GM12864 (cell line): ENCODE measurements around the gene CGB7.
"Not testable (repeated sequence)": the region's sequence is repeated elsewhere in the genome, so short reads cannot be mapped to it uniquely, and the experiment has no call there.

Source experiments
- DNase-seq: peaks from one replicate; pipeline ENCODE4 v3.0.0-alpha.2; 2011; ENCODE audit warnings: low read depth
- H3K4me3 ChIP-seq: 2 replicates; pipeline ENCODE4 v1.5.1; 2011; ENCODE audit warnings: mild to moderate bottlenecking, low read depth, low read length, control low read depth
- CTCF ChIP-seq: IDR thresholded peaks from 2 replicates; pipeline ENCODE4 v1.5.1; 2011; ENCODE audit warnings: low read depth, mild to moderate bottlenecking, moderate library complexity, low read length, control low read depth, inconsistent platforms; ENCODE audit errors: missing control alignments

Gene CGB7

GRCh38 chr19:49019242-49019932 lies 38.2 kb downstream of the CGB7 start:
- peak overlapping the region; percentile 46 for H3K4me3 ChIP-seq
- DNase-seq: no peak
- TF ChIP-seq CTCF: no peak

- DNase-seq: not testable (repeated sequence)
- H3K4me3 ChIP-seq: peak overlapping the region; percentile 44
These were observed 38.9 kb downstream of the CGB7 start for GRCh38 chr19:49018388-49019241.

DNA sequence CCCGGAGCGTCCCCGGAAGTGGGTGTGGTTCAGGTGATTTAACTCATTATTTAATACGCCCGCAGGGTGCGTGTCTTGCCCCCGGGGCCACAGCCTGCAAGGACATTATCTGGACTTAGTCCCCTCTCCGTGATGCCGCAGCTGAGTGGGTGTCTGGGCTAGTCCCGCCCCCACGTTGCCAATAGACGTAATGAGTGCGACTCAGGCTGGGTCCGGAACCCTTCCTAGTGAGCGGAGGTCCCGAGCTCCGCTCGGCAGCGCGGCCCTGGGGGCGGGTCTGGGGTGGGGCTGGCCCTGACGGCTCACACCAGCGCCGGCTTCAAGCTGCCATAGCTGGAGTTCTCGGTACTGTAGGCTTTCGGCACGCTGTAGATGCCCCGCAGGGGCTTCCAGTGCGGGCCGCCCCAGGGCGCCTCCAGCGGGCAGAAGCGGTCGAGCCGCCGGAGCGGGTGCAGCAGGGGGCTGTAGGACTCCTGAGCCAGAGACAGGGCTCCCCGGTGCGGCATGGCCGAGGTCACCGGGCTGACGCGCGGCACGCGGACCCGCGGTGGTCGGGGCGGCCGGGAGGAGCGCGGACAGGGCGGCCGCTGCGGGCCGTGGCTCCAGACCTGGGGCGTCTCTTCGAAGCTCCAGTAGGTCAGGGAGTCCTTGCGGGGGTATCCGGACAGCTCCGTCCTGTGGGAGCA lies 39.7 kb downstream of the CGB7 start:
- peak; percentile 73 for TF ChIP-seq CTCF
- peak overlapping the region; percentile 44 for H3K4me3 ChIP-seq
- no peak for DNase-seq

GRCh38 chr19:49017041-49017665 lies 40.4 kb downstream of the CGB7 start, which contains the start of gene LHB:
LHB (minus strand) TSS chr19:49017091; CDS start chr19:49017081, 10 bp downstream.
- no peak for TF ChIP-seq CTCF
- peak within 1 kb of the TSS; percentile 44 for H3K4me3 ChIP-seq
- no peak for DNase-seq

DNA sequence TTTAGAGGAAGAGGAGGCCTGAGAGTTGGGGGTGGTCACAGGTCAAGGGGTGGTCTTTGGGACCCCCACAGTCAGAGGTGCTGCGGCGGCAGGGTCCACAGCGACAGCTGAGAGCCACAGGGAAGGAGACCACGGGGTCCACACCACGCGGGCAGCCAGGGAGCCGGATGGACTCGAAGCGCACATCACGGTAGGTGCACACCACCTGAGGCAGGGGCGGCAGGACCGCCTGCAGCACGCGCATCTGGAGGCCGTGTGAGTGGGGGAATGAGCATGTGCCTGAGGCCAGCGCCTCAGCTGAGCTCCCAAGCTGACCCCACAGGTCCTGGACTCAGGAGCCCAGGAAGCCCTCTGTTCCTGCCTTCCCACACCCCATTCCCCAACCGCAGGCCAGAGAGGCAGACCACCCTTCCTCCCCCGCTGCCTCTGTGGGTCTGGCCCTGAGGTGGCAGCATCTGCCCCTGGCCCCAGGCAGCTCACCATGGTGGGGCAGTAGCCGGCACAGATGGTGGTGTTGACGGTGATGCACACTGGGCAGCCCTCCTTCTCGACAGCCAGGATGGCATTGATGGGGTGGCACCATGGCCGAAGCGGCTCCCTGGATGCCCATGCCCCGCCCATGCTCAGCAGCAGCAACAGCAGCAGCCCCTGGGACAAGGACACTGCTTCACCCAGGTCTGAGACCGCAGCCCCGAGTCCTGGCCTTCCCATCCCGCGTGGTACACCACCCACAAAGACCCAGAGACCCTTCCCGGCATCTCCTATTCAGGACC lies 41.3 kb downstream of the CGB7 start:
- no peak overlapping the region for H3K4me3 ChIP-seq
- TF ChIP-seq CTCF: no peak
- DNase-seq: no peak

DNA sequence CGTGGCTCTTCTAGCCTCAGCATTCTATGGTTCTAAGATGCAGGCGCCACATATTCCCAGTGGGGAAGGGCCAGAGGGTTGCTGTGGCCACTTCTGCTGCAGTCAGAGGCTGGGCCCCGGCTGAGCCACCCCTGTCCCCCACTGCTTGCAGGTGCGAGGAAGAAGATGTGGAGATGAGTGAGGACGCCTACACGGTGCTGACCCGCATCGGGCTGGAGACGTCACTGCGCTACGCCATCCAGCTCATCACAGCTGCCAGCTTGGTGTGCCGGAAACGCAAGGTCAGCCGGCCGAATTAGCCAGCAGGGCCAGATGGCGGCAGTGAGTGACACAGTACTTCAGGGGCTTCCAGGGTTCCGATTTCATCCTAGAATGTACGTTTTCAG lies 42.7 kb downstream of the CGB7 start:
- no peak overlapping the region for H3K4me3 ChIP-seq
- TF ChIP-seq CTCF: no peak
- DNase-seq: no peak
